Cardiac fibroblast (primary cell): Measurements from ENCODE around the gene GRHPR.
A peak's percentile ranks its signal among the peaks of the same experiment; 100 is the strongest.
"Not testable (repeated sequence)": the region's sequence is repeated elsewhere in the genome, so short reads cannot be mapped to it uniquely, and the experiment has no call there.

ENCODE experiments used
- DNase-seq, 2 donors: peaks; one replicate each; pipeline versions ENCODE4 v3.0.0 to v3.0.0-alpha.2; 2010; ENCODE audit warnings: low read depth in 2 of 2
- H3K4me3 ChIP-seq, 2 donors: replicated peaks in 1 of 2; 1 replicate in 1 of 2; 2 replicates in 1 of 2; pipeline ENCODE4 v1.5.1; 2011; ENCODE audit warnings: low read depth in 2 of 2, low read length in 2 of 2, mild to moderate bottlenecking in 2 of 2, moderate library complexity in 1 of 2
- TF ChIP-seq, protein P1 (sequence below): IDR thresholded peaks from one replicate; pipeline ENCODE4 v1.5.1; 2011; ENCODE audit warnings: low read depth, mild to moderate bottlenecking, low read length, inconsistent platforms

GRHPR gene

DNA sequence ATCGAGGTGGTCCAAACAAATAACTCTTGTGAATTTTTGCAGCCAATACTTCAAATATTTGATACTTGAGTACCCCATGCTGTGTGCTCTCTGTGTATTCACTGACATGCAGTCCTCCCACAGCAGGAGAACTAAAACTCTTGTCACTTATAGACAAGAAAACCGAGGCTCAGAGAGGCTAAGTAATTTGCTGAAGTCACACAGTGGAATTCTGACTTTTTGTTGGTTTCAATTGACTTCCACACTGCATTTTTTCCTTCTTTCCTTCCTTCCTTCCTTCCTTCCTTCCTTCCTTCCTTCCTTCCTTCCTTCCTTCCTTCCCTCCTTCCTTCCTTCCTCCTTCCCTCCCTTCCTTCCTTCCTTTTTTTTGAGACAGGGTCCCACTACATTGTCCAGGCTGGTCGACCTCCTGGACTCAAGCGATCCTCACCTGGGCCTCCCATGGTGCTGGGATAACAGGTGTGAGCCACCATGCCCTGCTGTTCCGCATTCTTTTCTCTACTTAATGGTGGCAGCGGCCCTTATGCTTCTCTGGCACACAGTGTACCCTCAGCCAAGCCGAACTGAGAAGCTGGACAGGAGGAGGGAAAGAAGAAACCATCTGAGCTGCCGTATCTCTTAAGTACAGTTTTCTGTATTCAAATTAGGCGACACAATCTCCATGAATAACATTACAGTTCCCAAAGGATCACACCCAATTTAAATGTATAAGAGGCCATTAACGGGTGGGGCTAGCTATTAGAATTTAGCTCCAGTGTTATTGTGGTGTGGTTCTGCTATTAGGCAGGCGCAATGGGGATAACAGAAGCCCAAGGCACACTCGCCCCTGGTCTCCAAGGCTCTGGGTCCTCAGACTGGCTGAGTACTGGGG is 38.4 kb upstream of the GRHPR start:
- TF ChIP-seq, protein P1, sequence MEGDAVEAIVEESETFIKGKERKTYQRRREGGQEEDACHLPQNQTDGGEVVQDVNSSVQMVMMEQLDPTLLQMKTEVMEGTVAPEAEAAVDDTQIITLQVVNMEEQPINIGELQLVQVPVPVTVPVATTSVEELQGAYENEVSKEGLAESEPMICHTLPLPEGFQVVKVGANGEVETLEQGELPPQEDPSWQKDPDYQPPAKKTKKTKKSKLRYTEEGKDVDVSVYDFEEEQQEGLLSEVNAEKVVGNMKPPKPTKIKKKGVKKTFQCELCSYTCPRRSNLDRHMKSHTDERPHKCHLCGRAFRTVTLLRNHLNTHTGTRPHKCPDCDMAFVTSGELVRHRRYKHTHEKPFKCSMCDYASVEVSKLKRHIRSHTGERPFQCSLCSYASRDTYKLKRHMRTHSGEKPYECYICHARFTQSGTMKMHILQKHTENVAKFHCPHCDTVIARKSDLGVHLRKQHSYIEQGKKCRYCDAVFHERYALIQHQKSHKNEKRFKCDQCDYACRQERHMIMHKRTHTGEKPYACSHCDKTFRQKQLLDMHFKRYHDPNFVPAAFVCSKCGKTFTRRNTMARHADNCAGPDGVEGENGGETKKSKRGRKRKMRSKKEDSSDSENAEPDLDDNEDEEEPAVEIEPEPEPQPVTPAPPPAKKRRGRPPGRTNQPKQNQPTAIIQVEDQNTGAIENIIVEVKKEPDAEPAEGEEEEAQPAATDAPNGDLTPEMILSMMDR = no peak
- no peak for DNase-seq
- no peak overlapping the region for H3K4me3 ChIP-seq

- no peak for DNase-seq
- TF ChIP-seq, protein P1 = no peak
- no peak overlapping the region for H3K4me3 ChIP-seq
Observed at GRCh38 chr9:37385286-37385685, 37.2 kb upstream of the GRHPR start.

- TF ChIP-seq, protein P1 = no peak
- DNase-seq = no peak
- no peak overlapping the region for H3K4me3 ChIP-seq
Observed at GRCh38 chr9:37386988-37387387, 35.5 kb upstream of the GRHPR start.

DNA sequence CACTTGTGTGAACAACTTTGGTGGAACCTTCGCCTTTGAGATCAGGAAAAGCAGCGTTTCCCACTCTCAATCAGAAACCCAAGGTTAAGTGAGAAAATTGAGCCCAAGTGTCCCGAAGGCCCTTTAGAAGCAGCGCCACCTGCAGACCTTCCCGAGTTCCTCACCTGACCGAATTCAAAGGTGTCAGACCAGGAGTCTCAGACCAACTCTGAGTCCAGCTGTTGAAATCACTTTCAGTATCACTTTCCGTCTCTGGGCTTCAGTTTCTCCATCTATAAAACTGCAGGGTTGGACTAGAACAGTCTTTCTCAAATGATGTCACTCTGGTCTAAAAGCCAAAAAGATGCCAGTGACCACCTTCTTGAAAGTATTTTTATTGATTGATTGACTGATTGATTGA is 31.7 kb upstream of the GRHPR start:
- TF ChIP-seq, protein P1 = peak; percentile 20
- DNase-seq = peak in 1 of 2 donors; percentile 10
- no peak overlapping the region for H3K4me3 ChIP-seq

GRCh38 chr9:37392272-37392671 is 30.2 kb upstream of the GRHPR start:
- DNase-seq = no peak
- TF ChIP-seq, protein P1 = no peak
- H3K4me3 ChIP-seq = no peak overlapping the region

DNA sequence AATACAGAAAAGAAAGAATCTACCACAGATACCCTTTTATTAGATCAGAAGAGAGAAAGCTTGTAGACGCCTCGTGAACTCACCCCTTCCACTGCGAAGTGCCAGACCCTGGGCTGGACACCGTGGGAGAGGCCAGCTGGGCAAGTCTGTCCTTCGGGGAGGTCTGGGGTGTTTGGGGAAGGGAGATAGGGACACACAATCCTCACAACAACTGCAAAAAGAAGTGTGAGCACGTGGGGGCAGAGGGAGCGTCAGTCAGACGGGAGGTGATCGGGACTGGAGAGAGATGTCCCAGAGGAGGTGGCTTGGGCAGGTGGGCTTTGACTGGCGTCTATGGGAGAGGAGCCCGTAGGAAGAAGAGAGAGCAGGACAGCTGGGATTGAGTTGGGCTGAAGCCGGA is 27.3 kb upstream of the GRHPR start:
- no peak overlapping the region for H3K4me3 ChIP-seq
- TF ChIP-seq, protein P1 = no peak
- DNase-seq = no peak

- no peak overlapping the region for H3K4me3 ChIP-seq
- no peak for DNase-seq
- TF ChIP-seq, protein P1 = no peak
Observed at GRCh38 chr9:37395663-37396062, 26.8 kb upstream of the GRHPR start.

GRCh38 chr9:37397948-37398347 is 24.5 kb upstream of the GRHPR start:
- H3K4me3 ChIP-seq, DNase-seq: not testable (repeated sequence)
